Activated T-helper 2 cell treated with anti-CD3 and anti-CD28 coated beads, Interferon-gamma antibody, Interleukin-2, Interleukin-4, amounts not matched to agents 10 μg/mL and 5 μg/mL and 100 μg/mL, durations not matched to agents 14 hours and 24 hours and 36 hours (primary cell): ENCODE data around the gene GALNT10. TPM values are rescaled to one million over a fixed set of nuclear protein-coding genes. Genes with fewer than 3 reads are reported as not detected.

ENCODE experiments used
- DNase-seq: peaks from one replicate; pipeline ENCODE4 v3.0.0; 2021; ENCODE audit warnings: low spot score
- H3K27ac Mint-ChIP-seq: one replicate; pipeline ENCODE4 v1.8.0; 2021; ENCODE audit warnings: mixed read lengths
- H3K27me3 Mint-ChIP-seq: one replicate; pipeline ENCODE4 v1.8.0; 2021; ENCODE audit warnings: low read depth, mixed read lengths
- H3K36me3 Mint-ChIP-seq: one replicate; pipeline ENCODE4 v1.8.0; 2021; ENCODE audit warnings: low read depth, mixed read lengths
- H3K4me1 Mint-ChIP-seq: one replicate; pipeline ENCODE4 v1.8.0; 2021; ENCODE audit warnings: low read depth, mixed read lengths
- H3K4me3 Mint-ChIP-seq: one replicate; pipeline ENCODE4 v1.8.0; 2021; ENCODE audit warnings: low read depth, mild to moderate bottlenecking, moderate library complexity, mixed read lengths
- H3K9me3 Mint-ChIP-seq: one replicate; pipeline ENCODE4 v1.8.0; 2021; ENCODE audit warnings: mixed read lengths
- intact Hi-C: fragments of 100-400 bp; cut with micrococcal nuclease; formaldehyde crosslinking; loops from one replicate; pipeline ENCODE4 v1.15.1; 2023
- total RNA-seq: library from RNA; stranded (reverse); gene quantifications from 2 replicates; pipeline ENCODE4 v1.2.3, GENCODE V29; 2022

The GALNT10 gene
- total RNA-seq, 1 donor from 2014 or later = 35.5 TPM

GRCh38 chr5:154335065-154335448 lies 144.5 kb downstream of the GALNT10 start:
- Mint-ChIP-seq H3K27me3 (no peaks in the 10 kb centered on the region), H3K9me3 (no peaks in the 10 kb centered on the region), H3K36me3 (peaks cover 22% of the 10 kb centered on the region), H3K4me1 (no peaks in the 10 kb centered on the region), H3K27ac (no peak overlapping the region), H3K4me3 (no peak overlapping the region)
- no peak for DNase-seq
- intact Hi-C loops = no loop called here

GRCh38 chr5:154341620-154342019 lies 151.1 kb downstream of the GALNT10 start:
- Mint-ChIP-seq H3K36me3 (peaks cover 5% of the 10 kb centered on the region), H3K27me3 (no peaks in the 10 kb centered on the region), H3K4me3 (no peak overlapping the region), H3K27ac (no peak overlapping the region), H3K9me3 (no peaks in the 10 kb centered on the region), H3K4me1 (no peaks in the 10 kb centered on the region)
- no peak for DNase-seq
- intact Hi-C loops = no loop called here

GRCh38 chr5:154342211-154342610 lies 151.7 kb downstream of the GALNT10 start:
- no peaks in the 10 kb centered on the region for H3K9me3 Mint-ChIP-seq
- H3K27me3 Mint-ChIP-seq = no peaks in the 10 kb centered on the region
- no peaks in the 10 kb centered on the region for H3K4me1 Mint-ChIP-seq
- no peak for DNase-seq
- H3K36me3 Mint-ChIP-seq = peaks cover 5% of the 10 kb centered on the region
- H3K27ac Mint-ChIP-seq = no peak overlapping the region
- no peak overlapping the region for H3K4me3 Mint-ChIP-seq
- intact Hi-C loops = no loop called here

- Mint-ChIP-seq H3K4me3 (no peak overlapping the region), H3K9me3 (no peaks in the 10 kb centered on the region), H3K4me1 (no peaks in the 10 kb centered on the region), H3K27ac (no peak overlapping the region), H3K27me3 (no peaks in the 10 kb centered on the region), H3K36me3 (no peaks in the 10 kb centered on the region)
- intact Hi-C loops = no loop called here
- DNase-seq = no peak
Observed at GRCh38 chr5:154342963-154343362, 152.4 kb downstream of the GALNT10 start.

- Mint-ChIP-seq H3K27ac (no peak overlapping the region), H3K27me3 (no peaks in the 10 kb centered on the region), H3K9me3 (no peaks in the 10 kb centered on the region), H3K4me1 (no peaks in the 10 kb centered on the region), H3K36me3 (no peaks in the 10 kb centered on the region), H3K4me3 (no peak overlapping the region)
- intact Hi-C loops = no loop called here
- no peak for DNase-seq
Observed at GRCh38 chr5:154344461-154344860, 153.9 kb downstream of the GALNT10 start.

- Mint-ChIP-seq H3K9me3 (no peaks in the 10 kb centered on the region), H3K4me3 (no peak overlapping the region), H3K36me3 (no peaks in the 10 kb centered on the region), H3K27ac (no peak overlapping the region), H3K27me3 (no peaks in the 10 kb centered on the region), H3K4me1 (peaks cover under 1% of the 10 kb centered on the region)
- DNase-seq = no peak
- intact Hi-C loops = no loop called here
Observed at GRCh38 chr5:154345255-154345952, 154.9 kb downstream of the GALNT10 start.

DNA sequence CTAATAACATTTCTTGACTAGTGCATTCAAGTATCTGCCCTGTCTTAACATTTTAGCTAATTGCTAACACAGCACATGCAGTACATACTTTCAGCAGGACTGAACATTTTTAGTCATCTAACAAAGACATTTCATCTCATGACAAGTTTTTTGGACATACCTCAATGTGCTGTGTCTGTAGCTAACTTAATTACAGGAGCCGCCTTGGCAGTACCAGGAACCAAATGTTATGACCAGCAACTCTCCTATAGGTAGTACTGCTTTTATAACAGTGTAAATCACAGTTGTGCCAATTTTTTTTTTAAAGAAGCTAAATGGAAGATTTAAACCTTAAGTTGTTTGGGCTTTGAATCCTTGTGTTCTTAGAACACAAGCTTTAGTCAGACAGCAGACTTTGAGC lies 155.9 kb downstream of the GALNT10 start:
- no peaks in the 10 kb centered on the region for H3K27me3 Mint-ChIP-seq
- H3K27ac Mint-ChIP-seq = no peak overlapping the region
- no peaks in the 10 kb centered on the region for H3K9me3 Mint-ChIP-seq
- intact Hi-C loops = no loop called here
- no peaks in the 10 kb centered on the region for H3K36me3 Mint-ChIP-seq
- no peak overlapping the region for H3K4me3 Mint-ChIP-seq
- H3K4me1 Mint-ChIP-seq = peaks cover 2% of the 10 kb centered on the region
- DNase-seq = no peak

GRCh38 chr5:154349626-154350264 lies 159.2 kb downstream of the GALNT10 start:
- Mint-ChIP-seq H3K4me1 (peaks cover 10% of the 10 kb centered on the region), H3K4me3 (no peak overlapping the region), H3K27me3 (no peaks in the 10 kb centered on the region), H3K36me3 (peaks cover 2% of the 10 kb centered on the region), H3K9me3 (no peaks in the 10 kb centered on the region), H3K27ac (no peak overlapping the region)
- DNase-seq = no peak
- intact Hi-C loops = no loop called here

DNA sequence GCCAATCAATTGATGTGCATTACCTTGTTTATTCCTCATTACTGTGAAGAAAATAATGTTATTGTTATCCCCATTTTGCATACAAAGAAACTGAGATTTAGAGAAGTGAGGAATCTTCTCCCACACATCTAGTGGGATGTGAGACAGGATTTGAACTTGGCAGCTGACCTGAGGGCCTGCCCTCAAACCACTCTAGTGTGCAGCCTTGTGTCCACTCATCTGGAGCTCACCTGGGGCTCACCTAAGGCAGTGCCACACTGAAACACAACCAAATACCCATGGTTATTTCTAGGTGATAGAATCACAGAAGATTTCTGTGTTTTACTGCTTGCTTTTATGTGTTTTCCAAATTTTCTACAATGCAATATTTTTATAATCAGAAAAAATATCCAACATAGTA lies 160.6 kb downstream of the GALNT10 start:
- Mint-ChIP-seq H3K9me3 (no peaks in the 10 kb centered on the region), H3K4me1 (peaks cover 19% of the 10 kb centered on the region), H3K27me3 (no peaks in the 10 kb centered on the region), H3K27ac (no peak overlapping the region), H3K4me3 (no peak overlapping the region), H3K36me3 (peaks cover 2% of the 10 kb centered on the region)
- intact Hi-C loops = no loop called here
- DNase-seq = no peak

DNA sequence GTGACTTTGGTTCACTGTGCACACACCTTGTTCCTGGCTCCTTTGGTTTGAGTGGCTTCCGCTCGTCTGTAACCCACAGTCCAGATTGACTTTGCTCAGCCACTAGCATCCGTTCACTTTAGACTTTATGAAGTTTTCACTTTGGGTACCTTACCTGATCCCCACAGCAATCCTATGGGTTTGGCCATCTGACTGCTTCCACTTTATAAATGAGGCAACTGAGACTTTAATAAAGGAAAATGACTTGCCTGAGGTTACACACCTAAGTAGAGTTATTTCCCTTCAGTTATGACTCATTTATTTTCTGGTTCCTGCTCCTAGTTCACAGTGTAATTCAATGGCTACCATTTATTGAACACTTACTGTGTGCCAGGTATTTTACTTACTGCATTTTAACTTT lies 161.0 kb downstream of the GALNT10 start:
- peaks cover 2% of the 10 kb centered on the region for H3K36me3 Mint-ChIP-seq
- no peak overlapping the region for H3K4me3 Mint-ChIP-seq
- peaks cover 19% of the 10 kb centered on the region for H3K4me1 Mint-ChIP-seq
- no peak for DNase-seq
- H3K27me3 Mint-ChIP-seq = no peaks in the 10 kb centered on the region
- intact Hi-C loops = no loop called here
- H3K9me3 Mint-ChIP-seq = no peaks in the 10 kb centered on the region
- H3K27ac Mint-ChIP-seq = no peak overlapping the region

- peaks cover 2% of the 10 kb centered on the region for H3K36me3 Mint-ChIP-seq
- H3K27ac Mint-ChIP-seq = no peak overlapping the region
- H3K4me1 Mint-ChIP-seq = peaks cover 19% of the 10 kb centered on the region
- intact Hi-C loops = no loop called here
- no peaks in the 10 kb centered on the region for H3K27me3 Mint-ChIP-seq
- no peak for DNase-seq
- no peaks in the 10 kb centered on the region for H3K9me3 Mint-ChIP-seq
- H3K4me3 Mint-ChIP-seq = no peak overlapping the region
Observed at GRCh38 chr5:154352960-154353548, 162.5 kb downstream of the GALNT10 start.

- no peak for DNase-seq
- intact Hi-C loops = no loop called here
- Mint-ChIP-seq H3K4me3 (no peak overlapping the region), H3K27ac (no peak overlapping the region), H3K36me3 (peaks cover 2% of the 10 kb centered on the region), H3K9me3 (no peaks in the 10 kb centered on the region), H3K27me3 (no peaks in the 10 kb centered on the region), H3K4me1 (peaks cover 27% of the 10 kb centered on the region)
Observed at GRCh38 chr5:154355129-154355611, 164.6 kb downstream of the GALNT10 start.

DNA sequence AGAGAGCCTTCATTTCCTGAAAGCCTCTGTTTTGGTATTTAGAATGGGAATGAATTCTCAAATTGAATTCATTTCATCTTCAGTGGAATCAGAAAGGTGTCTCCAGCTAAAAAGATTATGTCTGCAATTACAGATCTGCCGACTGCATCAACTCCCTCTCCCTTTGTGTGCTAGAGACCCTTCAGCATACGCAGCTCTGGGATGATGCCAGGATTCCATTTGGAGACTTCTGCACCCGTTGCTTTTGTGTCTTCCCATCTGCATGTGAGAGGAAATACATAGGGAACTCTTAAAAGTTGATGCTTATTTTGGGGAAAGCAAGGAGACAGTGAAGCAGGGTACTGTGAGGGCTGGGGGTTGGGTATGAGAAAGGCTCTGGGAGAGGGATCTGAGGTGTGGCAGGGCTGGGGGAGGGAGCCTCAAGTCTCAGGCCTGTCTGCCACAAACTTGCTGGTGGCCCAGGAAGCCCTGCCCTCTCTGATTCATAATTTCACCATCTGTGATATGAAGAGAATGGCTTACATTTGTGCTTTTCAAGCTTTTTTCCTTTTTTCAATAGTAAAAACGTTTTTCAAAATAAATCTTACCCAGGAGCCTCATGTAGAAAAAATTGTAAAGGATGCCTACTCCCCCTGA lies 165.6 kb downstream of the GALNT10 start:
- Mint-ChIP-seq H3K4me1 (peaks cover 25% of the 10 kb centered on the region), H3K27ac (no peak overlapping the region), H3K27me3 (no peaks in the 10 kb centered on the region), H3K4me3 (no peak overlapping the region), H3K9me3 (no peaks in the 10 kb centered on the region), H3K36me3 (peaks cover 2% of the 10 kb centered on the region)
- no peak for DNase-seq
- intact Hi-C loops = no loop called here
